Small intestine (tissue), 7 donors: Measurements from ENCODE around the gene ARFRP1. TPM values are rescaled to one million over a fixed set of nuclear protein-coding genes. Genes with fewer than 3 reads are reported as not detected.

Experiments
- DNase-seq, 2 donors: peaks; one replicate each; pipeline versions ENCODE4 v3.0.0 to v3.0.0-alpha.2; 2013
- FAIRE-seq: peaks from 2 replicates; lab custom pipeline; 2012; peaks lifted over from hg19 to GRCh38; lab: Jason Lieb, UNC
- H3K27ac ChIP-seq, 3 donors: one replicate each; pipeline ENCODE4 v1.5.1; 2013; ENCODE audit warnings: low read length in 2 of 3, mild to moderate bottlenecking in 2 of 3, control low read depth in 1 of 3, inconsistent platforms in 1 of 3, low read depth in 1 of 3, moderate library complexity in 1 of 3
- H3K27me3 ChIP-seq, 3 donors: one replicate each; pipeline ENCODE4 v1.6.1; 2013; ENCODE audit warnings: low read length in 3 of 3, inconsistent platforms in 1 of 3; ENCODE audit not compliant: control insufficient read depth in 3 of 3, insufficient read depth in 3 of 3
- H3K36me3 ChIP-seq, 3 donors: one replicate each; pipeline ENCODE4 v1.6.1; 2013; ENCODE audit warnings: low read length in 3 of 3, inconsistent platforms in 1 of 3, low read depth in 1 of 3, mild to moderate bottlenecking in 1 of 3, moderate library complexity in 1 of 3; ENCODE audit not compliant: control insufficient read depth in 3 of 3, insufficient read depth in 2 of 3
- H3K4me1 ChIP-seq, 3 donors: one replicate each; pipeline ENCODE4 v1.6.1; 2013; ENCODE audit warnings: low read length in 2 of 3, inconsistent platforms in 1 of 3, low read depth in 1 of 3, mild to moderate bottlenecking in 1 of 3, moderate library complexity in 1 of 3; ENCODE audit not compliant: control insufficient read depth in 3 of 3, insufficient read depth in 2 of 3
- H3K4me3 ChIP-seq, 3 donors: one replicate each; pipeline ENCODE4 v1.5.1; 2013; ENCODE audit warnings: low read length in 3 of 3, control low read depth in 1 of 3, inconsistent platforms in 1 of 3, low read depth in 1 of 3, mild to moderate bottlenecking in 1 of 3, moderate library complexity in 1 of 3
- H3K9me3 ChIP-seq, 2 donors: one replicate each; pipeline ENCODE4 v1.6.1; 2013; ENCODE audit warnings: low read depth in 1 of 2, low read length in 1 of 2; ENCODE audit not compliant: control insufficient read depth in 2 of 2, insufficient read depth in 1 of 2
- WGBS, 3 donors: extraction: QIAGEN DNeasy Blood & Tissue Kit; methylation state at CpG; one replicate each; pipeline ENCODE4 v1.1.7; 2013; 5-methylcytosine and 5-hydroxymethylcytosine counted together
- polyA plus RNA-seq, 4 donors: library from polyadenylated mRNA; stranded (reverse) in 3 of 4; unstranded in 1 of 4; fragments of 200-250 nt in 3 of 4; fragments of 120-200 nt in 1 of 4; gene quantifications; one replicate each; pipeline versions ENCODE4 v1.2.1 to v1.2.3, GENCODE V29; 2013
- donor health status: healthy with polysubstance abuse.
- donor health status: control.
- donor health status: control.
- donor health status: Bipolar disorder and iron deficiency.
- donor health status: healthy.

Gene ARFRP1
- polyA plus RNA-seq, 4 donors: 21.5 to 78.6 (median 60.8) TPM

DNA sequence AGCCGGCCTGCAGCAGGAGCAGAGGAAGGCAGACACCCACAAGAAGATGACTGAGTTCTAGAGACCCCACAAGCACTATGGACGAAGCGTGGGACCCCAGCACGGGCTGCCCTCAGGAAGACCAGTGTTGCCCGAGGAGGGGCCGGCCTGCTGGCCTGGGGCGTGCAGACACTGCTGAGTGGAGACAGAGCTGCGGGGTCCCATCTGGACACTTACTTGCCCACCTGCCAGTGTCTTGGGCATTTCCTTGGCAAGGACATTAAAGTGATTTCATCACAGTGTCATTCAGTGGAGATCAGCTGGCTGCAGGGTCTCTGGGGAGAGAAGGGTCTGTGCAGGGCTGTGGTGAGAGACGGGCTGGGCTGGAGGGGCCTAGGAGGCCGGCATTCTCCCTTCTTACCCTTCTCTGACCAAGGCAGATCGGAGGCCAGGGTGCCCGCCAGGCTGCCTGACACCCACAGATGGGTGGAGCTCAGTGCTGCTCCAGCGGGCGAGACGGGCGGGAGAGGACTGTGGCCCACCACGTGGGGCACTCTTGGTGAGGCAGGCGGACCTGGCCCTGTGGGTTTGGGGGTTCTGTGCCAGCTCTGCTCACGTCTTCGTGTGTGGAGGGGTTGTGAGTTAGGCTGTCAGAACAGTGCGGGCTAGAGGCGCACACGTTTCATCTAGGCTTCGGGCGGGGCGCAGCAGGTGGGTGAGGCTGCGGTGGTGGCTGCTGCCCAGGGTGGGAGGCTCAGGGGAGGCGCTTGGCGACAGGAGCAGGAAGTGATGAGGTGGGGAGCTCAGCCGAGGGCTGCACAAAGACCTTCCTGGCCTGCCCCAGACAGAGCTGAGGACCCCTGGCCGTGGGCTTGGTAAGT lies 28.3 kb upstream of the ARFRP1 start, which contains the start of gene LIME1:
LIME1 (plus strand) TSS at position 806 of the 860 bp plus-strand sequence. CDS start 886 bp downstream, outside the sequence.
- Histone ChIP-seq H3K27ac (peak within 1 kb of the TSS in 1 of 3 donors; percentile 57), H3K27me3 (no peaks in the 10 kb centered on the region), H3K4me1 (peaks cover 1 to 19% (median 4%) of the 10 kb centered on the region in 3 donors), H3K36me3 (peaks cover 5 to 44% (median 10%) of the 10 kb centered on the region in 3 donors), H3K9me3 (no peaks in the 10 kb centered on the region), H3K4me3 (peak within 1 kb of the TSS in 2 of 3 donors; percentile 17 to 51)
- DNase-seq (peak in 1 of 2 donors; percentile 47), FAIRE-seq (no peak)
- 36 to 60% (median 38%) methylated on average over 25 to 31 of the region's 31 CpGs for WGBS, 3 donors

DNA sequence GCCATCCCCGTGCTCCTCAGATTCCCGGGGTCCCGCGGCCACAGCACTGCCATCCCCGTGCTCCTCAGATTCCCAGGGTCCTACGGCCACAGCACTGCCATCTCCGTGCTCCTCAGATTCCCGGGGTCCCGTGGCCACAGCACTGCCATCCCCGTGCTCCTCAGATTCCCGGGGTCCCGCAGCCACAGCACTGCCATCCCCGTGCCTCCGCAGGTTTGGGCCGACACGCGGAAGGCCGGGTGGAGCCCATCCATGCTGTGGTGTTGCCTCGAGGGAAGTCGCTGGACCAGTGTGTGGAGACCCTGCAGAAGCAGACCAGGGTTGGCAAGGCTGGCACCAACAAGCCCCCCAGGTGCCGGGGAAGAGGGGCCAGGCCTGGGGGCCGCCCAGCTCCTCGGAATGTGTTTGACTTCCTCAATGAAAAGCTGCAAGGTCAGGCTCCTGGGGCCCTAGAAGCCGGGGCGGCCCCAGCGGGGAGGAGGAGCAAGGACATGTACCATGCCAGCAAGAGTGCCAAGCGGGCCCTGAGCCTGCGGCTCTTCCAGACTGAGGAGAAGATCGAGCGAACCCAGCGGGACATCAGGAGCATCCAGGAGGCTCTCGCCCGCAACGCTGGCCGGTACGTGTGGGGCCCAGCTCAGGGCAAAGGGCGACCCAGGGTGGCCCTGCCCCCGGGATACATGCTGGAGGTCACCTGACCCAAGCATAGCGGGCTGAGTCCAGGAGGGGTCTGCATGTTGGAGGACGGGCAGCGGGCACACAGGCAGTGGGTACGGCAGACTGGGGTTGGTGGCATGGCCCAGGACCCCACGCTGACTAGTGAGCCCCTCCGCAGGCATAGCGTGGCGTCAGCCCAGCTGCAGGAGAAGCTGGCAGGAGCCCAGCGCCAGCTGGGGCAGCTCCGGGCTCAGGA lies 27.4 kb upstream of the ARFRP1 start:
- Histone ChIP-seq H3K4me3 (no peak overlapping the region), H3K27ac (no peak overlapping the region)
- no peak for DNase-seq

DNA sequence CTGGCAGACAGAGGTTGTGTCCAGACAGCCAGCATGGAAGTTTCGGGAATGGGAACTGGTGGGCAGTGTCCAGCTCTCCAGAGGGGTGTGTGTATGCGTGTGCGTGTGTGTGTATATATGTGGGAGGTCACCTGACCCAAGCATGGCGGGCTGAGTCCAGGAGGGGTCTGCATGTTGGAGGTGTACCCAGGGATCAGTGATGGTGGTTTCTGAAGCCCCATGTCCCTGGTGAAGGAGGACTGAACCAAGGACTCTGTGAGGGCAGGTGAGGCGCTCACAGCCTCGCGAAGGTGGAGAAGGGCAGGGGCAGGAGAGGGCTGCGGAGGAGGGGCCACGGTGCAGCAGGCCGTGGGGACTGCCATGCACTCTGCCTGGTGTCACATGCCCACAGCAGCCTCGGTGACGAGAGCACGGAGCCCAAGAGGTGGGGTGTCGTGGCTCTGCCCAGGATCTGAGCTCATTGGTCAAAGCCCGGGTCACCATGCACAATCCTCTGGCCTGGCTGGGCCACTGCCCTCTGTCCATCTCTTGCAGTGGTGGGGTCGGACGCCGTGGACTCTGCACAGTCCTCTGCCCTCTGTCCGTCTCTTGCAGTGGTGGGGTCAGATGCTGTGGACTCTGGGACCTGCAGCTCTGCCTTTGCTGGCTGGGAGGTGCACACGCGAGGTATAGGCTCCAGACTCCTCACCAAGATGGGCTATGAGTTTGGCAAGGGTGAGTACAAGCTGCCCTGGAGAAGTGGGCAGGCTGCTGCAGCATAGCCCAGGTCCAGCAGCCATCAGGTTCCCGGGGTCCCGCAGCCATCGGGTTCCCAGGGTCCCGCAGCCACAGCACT lies 26.6 kb upstream of the ARFRP1 start:
- Histone ChIP-seq H3K4me3 (no peak overlapping the region), H3K36me3 (peaks cover 5 to 52% (median 10%) of the 10 kb centered on the region in 3 donors), H3K27ac (no peak overlapping the region), H3K4me1 (peaks cover 1 to 16% (median 4%) of the 10 kb centered on the region in 3 donors), H3K27me3 (no peaks in the 10 kb centered on the region), H3K9me3 (no peaks in the 10 kb centered on the region)
- FAIRE-seq: no peak
- no peak for DNase-seq
- 88 to 91% (median 90%) methylated on average over 20 to 25 of the region's 25 CpGs for WGBS, 3 donors

More for the DNA sequence above, 27.4 kb upstream of the ARFRP1 start:
- 91 to 93% (median 93%) methylated on average over 48 of the region's 48 CpGs for WGBS, 3 donors
- FAIRE-seq: no peak
- Histone ChIP-seq H3K9me3 (no peaks in the 10 kb centered on the region), H3K36me3 (peaks cover 5 to 45% (median 10%) of the 10 kb centered on the region in 3 donors), H3K27me3 (no peaks in the 10 kb centered on the region), H3K4me1 (peaks cover 1 to 16% (median 4%) of the 10 kb centered on the region in 3 donors)

DNA sequence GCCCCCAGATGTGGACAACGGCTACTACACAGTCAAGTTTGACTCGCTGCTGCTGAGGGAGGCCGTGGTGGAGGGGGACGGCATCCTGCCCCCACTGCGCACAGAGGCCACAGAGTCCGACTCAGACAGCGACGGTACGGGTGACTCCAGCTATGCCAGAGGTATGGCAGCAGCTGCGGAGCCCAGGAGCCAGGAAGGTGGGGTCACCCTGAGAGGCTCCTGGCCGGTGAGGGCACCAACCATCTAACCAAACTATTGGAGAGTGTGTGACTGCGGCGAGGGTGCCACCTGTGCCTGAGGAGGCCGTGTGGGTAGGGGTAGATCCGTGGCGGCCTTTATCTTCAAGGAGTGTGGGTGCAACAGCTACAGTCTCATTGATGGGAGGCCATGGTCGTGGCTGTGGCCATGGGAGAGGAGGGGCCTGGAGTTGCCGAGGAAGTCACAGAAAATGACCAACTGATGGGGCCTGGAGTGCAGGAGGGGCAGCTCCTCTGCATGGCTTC lies 25.9 kb upstream of the ARFRP1 start:
- DNase-seq (no peak), FAIRE-seq (no peak)
- H3K27me3 ChIP-seq: no peaks in the 10 kb centered on the region
- 93 to 94% (median 93%) methylated on average over 17 to 18 of the region's 18 CpGs for WGBS, 3 donors
- no peak overlapping the region for H3K4me3 ChIP-seq
- H3K4me1 ChIP-seq: peaks cover 1 to 12% (median 4%) of the 10 kb centered on the region in 3 donors
- peaks cover 5 to 53% (median 10%) of the 10 kb centered on the region in 3 donors for H3K36me3 ChIP-seq
- H3K9me3 ChIP-seq: no peaks in the 10 kb centered on the region
- no peak overlapping the region for H3K27ac ChIP-seq

DNA sequence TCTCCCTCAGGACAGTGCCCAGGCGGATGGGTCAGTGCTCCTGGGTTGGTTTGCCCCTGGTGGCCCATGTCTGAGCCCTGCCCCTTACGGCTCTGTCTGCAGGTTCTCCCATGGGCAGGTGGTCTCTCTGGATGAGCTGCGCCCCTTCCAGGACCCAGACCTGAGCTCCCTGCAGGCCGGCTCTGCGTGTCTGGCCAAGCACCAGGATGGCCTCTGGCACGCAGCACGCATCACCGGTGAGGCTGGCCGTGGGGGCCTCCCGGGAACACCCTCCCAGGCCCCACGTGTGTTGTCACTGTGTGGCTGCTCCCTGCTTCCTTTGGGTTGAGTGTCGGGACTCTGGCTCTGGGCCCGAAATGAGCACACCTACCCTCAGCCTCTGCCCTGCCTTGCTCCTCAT lies 25.3 kb upstream of the ARFRP1 start:
- H3K9me3 ChIP-seq: no peaks in the 10 kb centered on the region
- H3K4me3 ChIP-seq: no peak overlapping the region
- FAIRE-seq: no peak
- H3K27ac ChIP-seq: no peak overlapping the region
- whole genome bisulfite sequencing, 3 donors: 93 to 96% (median 94%) methylated on average over 13 of the region's 13 CpGs
- peaks cover 0 to 10% (median 3%) of the 10 kb centered on the region in 3 donors for H3K4me1 ChIP-seq
- no peaks in the 10 kb centered on the region for H3K27me3 ChIP-seq
- DNase-seq: no peak
- peaks cover 5 to 53% (median 10%) of the 10 kb centered on the region in 3 donors for H3K36me3 ChIP-seq

DNA sequence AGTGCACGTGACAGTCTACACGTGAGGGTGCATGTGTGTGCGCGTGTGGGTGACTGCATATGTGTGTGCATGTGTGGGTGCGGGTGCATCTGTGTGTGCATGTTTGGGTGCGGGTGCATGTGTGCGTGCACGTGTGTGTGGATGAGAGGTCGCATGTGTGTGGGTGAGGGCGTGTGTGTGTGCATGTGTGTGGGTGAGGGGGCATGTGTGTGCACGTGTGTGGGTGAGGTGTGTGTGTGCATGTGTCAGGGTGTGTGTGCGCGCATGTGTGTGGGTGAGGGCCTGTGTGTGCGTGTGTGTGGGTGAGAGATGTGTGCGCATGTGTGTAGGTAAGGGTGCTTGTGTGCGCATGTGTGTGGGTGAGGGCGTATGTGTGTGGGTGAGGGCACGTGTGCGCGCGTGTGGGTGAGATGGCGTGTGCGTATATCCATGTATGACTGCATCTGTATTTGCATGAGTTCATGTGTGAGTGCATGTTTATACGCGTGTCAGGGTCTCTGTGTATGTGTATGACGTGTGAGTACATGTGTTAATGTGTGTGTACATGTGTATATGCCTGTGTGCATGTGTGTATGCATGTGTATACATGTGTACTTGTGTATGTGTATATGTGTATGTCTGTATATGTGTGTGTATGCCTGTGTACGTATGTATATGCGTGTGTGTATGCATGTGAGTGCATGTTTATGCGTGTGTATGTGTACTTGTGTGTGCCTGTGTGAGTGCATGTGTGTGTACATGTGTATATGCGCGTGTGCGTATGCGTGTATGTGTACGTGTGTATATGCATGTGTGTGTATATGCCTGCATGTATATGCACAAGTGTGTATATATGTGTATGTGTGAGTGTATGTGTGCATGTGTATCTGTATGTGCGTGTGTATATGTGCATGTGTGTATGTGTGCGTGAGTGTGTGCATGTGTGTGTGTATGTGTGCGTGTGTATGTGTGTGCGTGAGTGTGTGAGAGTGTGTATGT lies 24.6 kb upstream of the ARFRP1 start:
- no peak for FAIRE-seq
- no peaks in the 10 kb centered on the region for H3K27me3 ChIP-seq
- H3K36me3 ChIP-seq: peaks cover 5 to 53% (median 10%) of the 10 kb centered on the region in 3 donors
- no peak overlapping the region for H3K27ac ChIP-seq
- no peak for DNase-seq
- no peaks in the 10 kb centered on the region for H3K9me3 ChIP-seq
- no peak overlapping the region for H3K4me3 ChIP-seq
- peaks cover 0 to 7% (median 2%) of the 10 kb centered on the region in 3 donors for H3K4me1 ChIP-seq
- 88 to 91% (median 90%) methylated on average over 38 of the region's 38 CpGs for WGBS, 3 donors

DNA sequence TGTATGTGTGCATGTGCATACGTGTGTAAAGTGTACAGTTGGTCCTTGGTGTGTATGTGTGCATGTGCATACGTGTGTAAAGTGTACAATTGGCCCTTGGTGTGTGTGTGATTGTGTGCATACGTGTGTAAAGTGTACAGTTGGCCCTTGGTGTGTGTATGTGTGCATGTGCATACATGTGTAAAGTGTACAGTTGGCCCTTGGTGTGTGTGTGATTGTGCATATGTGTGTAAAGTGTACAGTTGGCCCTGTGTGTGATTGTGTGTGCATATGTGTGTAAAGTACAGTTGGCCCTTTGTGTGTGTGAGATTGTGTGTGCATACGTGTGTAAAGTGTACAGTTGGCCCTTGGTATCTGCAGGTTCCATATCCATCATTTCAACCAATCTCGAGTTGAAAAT lies 23.6 kb upstream of the ARFRP1 start:
- no peak overlapping the region for H3K27ac ChIP-seq
- 66 to 88% (median 84%) methylated on average over 4 to 5 of the region's 5 CpGs for WGBS, 3 donors
- no peak overlapping the region for H3K4me3 ChIP-seq
- DNase-seq (no peak), FAIRE-seq (no peak)
- H3K36me3 ChIP-seq: peaks cover 5 to 45% (median 10%) of the 10 kb centered on the region in 3 donors
- H3K9me3 ChIP-seq: no peaks in the 10 kb centered on the region
- no peaks in the 10 kb centered on the region for H3K27me3 ChIP-seq
- H3K4me1 ChIP-seq: peaks cover 0 to 9% (median 2%) of the 10 kb centered on the region in 3 donors
